Thymus (tissue), 11 donors: ENCODE data around the gene C5orf58. TPM values are rescaled to one million over a fixed set of nuclear protein-coding genes. Genes with fewer than 3 reads are reported as not detected.
"Not testable (repeated sequence)": the region's sequence is repeated elsewhere in the genome, so short reads cannot be mapped to it uniquely, and the experiment has no call there.

Experiments
- DNase-seq, 9 donors: peaks; one replicate each; pipeline ENCODE4 v3.0.0-alpha.2; 2013; ENCODE audit warnings: low spot score in 9 of 9, low read depth in 6 of 9, missing footprints in 1 of 9
- H3K27ac ChIP-seq, 2 donors: one replicate each; pipeline ENCODE4 v1.5.1; 2013; ENCODE audit warnings: control low read depth in 1 of 2, low read depth in 1 of 2, low read length in 1 of 2, mild to moderate bottlenecking in 1 of 2, moderate library complexity in 1 of 2
- H3K27me3 ChIP-seq, 2 donors: one replicate each; pipeline ENCODE4 v1.5.1; 2013; ENCODE audit warnings: low read length in 1 of 2; ENCODE audit not compliant: control insufficient read depth in 2 of 2, insufficient read depth in 1 of 2
- H3K36me3 ChIP-seq, 2 donors: one replicate each; pipeline ENCODE4 v1.5.1; 2013; ENCODE audit warnings: low read length in 1 of 2, mild to moderate bottlenecking in 1 of 2, moderate library complexity in 1 of 2; ENCODE audit not compliant: control insufficient read depth in 2 of 2, insufficient read depth in 2 of 2
- H3K4me1 ChIP-seq, 2 donors: one replicate each; pipeline ENCODE4 v1.5.1; 2013; ENCODE audit warnings: low read length in 2 of 2; ENCODE audit not compliant: control insufficient read depth in 2 of 2, insufficient read depth in 2 of 2
- H3K4me3 ChIP-seq, 2 donors: one replicate each; pipeline ENCODE4 v1.5.1; 2013; ENCODE audit warnings: low read length in 2 of 2, control low read depth in 1 of 2, mild to moderate bottlenecking in 1 of 2
- H3K9me3 ChIP-seq, 2 donors: one replicate each; pipeline ENCODE4 v1.5.1; 2013; ENCODE audit warnings: low read length in 1 of 2, mild to moderate bottlenecking in 1 of 2; ENCODE audit not compliant: control insufficient read depth in 2 of 2, insufficient read depth in 1 of 2
- WGBS: extraction: QIAGEN DNeasy Blood & Tissue Kit; methylation state at CpG from one replicate; pipeline ENCODE4 v1.1.7; 2013; 5-methylcytosine and 5-hydroxymethylcytosine counted together
- polyA plus RNA-seq: library from polyadenylated mRNA; stranded (reverse); fragments of 200-250 nt; gene quantifications from one replicate; pipeline ENCODE4 v1.2.3, GENCODE V29; 2013
- total RNA-seq: library from RNA; stranded (reverse); fragments of 120-200 nt; gene quantifications from one replicate; pipeline ENCODE4 v1.2.4, GENCODE V29; 2013
- donor health status: healthy.

Gene C5orf58
- total and polyA plus RNA-seq, 2 donors = 0.48 TPM; not detected in 1

DNA sequence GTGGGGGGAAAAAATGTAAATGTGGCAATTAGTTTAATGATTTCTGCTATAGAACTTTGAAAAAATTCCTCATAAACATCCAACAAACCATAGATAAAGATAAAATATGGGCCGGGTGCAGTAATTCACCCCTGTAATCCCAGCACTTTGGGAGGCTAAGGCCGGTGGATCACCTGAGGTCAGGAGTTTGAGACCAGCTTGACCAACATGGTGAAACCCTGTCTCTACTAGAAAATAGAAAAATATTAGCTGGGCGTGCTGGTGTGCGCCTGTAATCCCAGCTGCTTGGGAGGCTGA, 16.1 kb downstream of the C5orf58 start:
- not testable (repeated sequence) for H3K9me3 ChIP-seq, H3K4me1 ChIP-seq, H3K4me3 ChIP-seq, H3K27me3 ChIP-seq, H3K27ac ChIP-seq, DNase-seq
- 98% methylated on average over 4 of the region's 4 CpGs for WGBS
- peaks cover 49 to 78% of the 10 kb centered on the region in 2 donors for H3K36me3 ChIP-seq

DNA sequence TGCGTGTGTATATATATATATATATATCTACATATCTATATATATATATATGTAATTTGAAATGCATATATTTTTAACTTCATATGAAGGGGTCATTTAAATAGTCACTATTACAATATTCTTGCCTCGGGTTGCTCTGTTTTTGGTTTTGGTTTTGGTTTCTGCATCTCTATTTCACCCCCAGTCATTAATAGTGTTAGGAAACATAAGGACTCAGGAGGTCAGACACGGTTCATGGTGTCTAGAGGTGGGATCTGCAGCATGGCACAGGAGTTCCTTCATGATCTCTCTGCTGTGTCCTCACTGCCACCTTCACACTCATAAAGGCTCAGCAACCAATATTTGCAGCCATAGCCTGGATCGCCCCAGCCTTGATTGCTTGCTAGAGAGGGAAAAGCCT, 16.6 kb downstream of the C5orf58 start:
- Histone ChIP-seq H3K4me3 (no peak overlapping the region), H3K4me1 (no peaks in the 10 kb centered on the region), H3K27ac (no peak overlapping the region), H3K27me3 (no peaks in the 10 kb centered on the region), H3K36me3 (peaks cover 54 to 83% of the 10 kb centered on the region in 2 donors), H3K9me3 (peaks cover 0 to 2% of the 10 kb centered on the region in 2 donors)
- WGBS = 92% methylated on average over 4 of the region's 4 CpGs
- DNase-seq = no peak

DNA sequence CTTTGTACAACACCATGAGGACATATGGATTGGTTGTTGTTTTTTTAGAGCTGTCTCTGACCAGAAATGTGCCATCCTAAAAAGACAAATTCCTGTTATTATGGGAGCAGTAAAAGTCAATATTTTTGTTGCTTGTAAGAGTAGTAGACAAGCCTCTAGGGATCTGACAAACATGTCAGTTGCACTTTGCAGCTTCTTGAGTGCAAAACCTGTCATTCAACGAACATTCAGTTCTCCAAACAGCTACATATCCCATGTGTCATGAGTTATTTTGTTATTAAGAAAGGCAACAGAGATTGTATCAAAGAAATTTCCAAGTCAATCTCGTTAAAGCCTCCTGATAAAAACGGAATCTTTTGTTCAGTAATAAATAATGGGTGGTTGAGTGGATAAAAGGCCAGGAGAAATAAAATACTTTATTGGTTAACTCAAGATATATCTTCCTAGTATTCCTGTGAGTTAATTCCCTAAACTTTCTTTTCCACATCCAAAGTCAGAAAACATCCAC, 18.1 kb downstream of the C5orf58 start:
- DNase-seq = no peak
- Histone ChIP-seq H3K36me3 (peaks cover 68 to 94% of the 10 kb centered on the region in 2 donors), H3K4me3 (no peak overlapping the region), H3K27me3 (no peaks in the 10 kb centered on the region), H3K27ac (no peak overlapping the region), H3K9me3 (peaks cover 0 to 2% of the 10 kb centered on the region in 2 donors), H3K4me1 (no peaks in the 10 kb centered on the region)
- WGBS = 95% methylated on average over 3 of the region's 3 CpGs

DNA sequence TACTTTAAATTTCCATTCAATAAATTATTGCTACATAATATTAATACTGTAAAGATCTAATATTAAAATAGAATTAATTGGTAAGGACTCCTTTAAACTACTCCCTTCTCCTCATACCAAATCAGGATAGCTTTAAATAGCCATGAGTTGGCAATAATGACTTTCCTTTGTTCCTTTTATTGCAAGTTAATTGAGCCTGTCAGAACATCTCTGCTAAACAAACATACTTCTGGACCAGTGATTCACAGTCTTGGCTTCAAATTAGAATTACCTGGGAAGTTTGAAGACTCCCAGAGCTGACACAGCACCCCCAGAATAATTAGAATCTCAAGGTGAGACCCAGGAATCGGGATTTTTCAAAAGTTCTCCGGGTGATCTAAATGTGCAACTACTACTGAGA, 18.7 kb downstream of the C5orf58 start:
- H3K4me1 ChIP-seq = no peaks in the 10 kb centered on the region
- no peak overlapping the region for H3K27ac ChIP-seq
- peaks cover 0 to 2% of the 10 kb centered on the region in 2 donors for H3K9me3 ChIP-seq
- DNase-seq = no peak
- no peaks in the 10 kb centered on the region for H3K27me3 ChIP-seq
- peaks cover 70 to 95% of the 10 kb centered on the region in 2 donors for H3K36me3 ChIP-seq
- no peak overlapping the region for H3K4me3 ChIP-seq
- 96% methylated on average over 2 of the region's 2 CpGs for WGBS

DNA sequence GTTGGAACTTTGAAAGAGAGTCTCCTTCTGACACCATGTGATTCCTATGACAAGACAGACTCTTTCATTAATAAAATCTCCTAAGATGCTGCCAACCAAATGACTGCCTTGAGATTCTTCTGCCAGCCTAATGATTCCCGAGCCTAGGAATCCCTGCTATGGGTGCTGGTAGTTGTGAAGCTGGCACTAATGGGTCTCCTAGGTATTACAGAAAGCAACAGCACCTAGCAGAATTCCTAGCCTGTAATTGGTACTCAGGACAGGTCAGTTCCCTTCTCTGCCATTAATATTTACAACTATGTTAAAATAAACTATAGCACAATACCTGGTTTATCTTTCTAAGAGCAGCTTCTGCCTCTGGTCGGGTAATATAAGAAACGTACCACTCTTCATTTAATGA, 19.3 kb downstream of the C5orf58 start:
- H3K36me3 ChIP-seq = peaks cover 70 to 95% of the 10 kb centered on the region in 2 donors
- H3K27ac ChIP-seq = no peak overlapping the region
- H3K4me3 ChIP-seq = no peak overlapping the region
- no peaks in the 10 kb centered on the region for H3K9me3 ChIP-seq
- no peak for DNase-seq
- WGBS = 93% methylated on average over 3 of the region's 3 CpGs
- H3K4me1 ChIP-seq = no peaks in the 10 kb centered on the region
- no peaks in the 10 kb centered on the region for H3K27me3 ChIP-seq

DNA sequence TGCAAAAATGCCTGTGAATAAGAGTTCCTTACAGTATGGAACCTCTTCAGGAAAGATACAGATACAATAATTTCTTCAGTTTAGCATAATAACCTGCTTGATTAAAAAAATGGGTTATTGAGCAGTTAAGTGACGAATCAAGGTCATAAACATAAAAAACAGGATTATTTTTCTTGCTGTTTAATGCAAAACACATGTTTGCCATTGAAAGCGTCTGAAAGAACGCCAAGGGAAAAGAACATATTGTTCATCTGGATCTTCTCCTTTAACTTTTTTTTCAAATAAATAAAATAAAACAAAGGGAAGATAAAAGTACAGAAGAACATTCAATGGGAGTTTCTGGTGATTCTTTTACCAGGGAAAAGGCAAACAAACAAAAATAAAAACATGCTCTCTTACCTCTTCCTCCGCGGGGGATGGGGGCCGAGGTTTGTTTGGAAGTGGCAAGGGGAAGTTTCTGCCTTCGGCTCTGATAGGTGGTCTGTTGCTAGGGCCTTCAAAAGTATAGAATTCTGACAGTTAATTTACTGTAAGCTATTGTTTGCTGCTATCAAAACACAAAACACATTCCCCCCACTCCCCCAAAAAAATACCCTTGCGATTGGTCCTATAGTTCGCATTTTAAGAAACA, 20.1 kb downstream of the C5orf58 start:
- Histone ChIP-seq H3K4me3 (no peak overlapping the region), H3K36me3 (peaks cover 74 to 95% of the 10 kb centered on the region in 2 donors), H3K27me3 (no peaks in the 10 kb centered on the region), H3K9me3 (no peaks in the 10 kb centered on the region), H3K4me1 (no peaks in the 10 kb centered on the region), H3K27ac (no peak overlapping the region)
- 95% methylated on average over 9 of the region's 9 CpGs for WGBS
- no peak for DNase-seq

DNA sequence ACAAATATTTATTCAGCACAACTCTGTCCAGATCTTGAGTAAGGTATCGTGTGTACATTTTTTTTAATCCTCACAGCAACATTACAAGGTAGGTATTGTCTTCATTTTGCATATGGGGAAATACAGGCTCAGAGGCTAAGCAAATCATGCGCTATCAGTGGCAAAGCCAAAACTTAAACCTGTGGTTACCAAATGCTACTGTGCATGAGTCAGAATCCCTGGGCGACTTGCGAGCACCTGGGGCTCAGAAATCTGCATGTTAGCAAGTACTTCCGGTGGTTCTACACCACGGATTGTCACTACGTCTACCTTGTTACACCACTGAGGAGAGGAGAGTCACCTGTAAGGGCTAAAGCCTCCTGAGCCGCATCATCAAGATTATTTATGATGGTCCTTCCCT, 21.3 kb downstream of the C5orf58 start:
- Histone ChIP-seq H3K9me3 (no peaks in the 10 kb centered on the region), H3K27ac (no peak overlapping the region), H3K27me3 (no peaks in the 10 kb centered on the region), H3K36me3 (peaks cover 72 to 98% of the 10 kb centered on the region in 2 donors), H3K4me3 (no peak overlapping the region), H3K4me1 (no peaks in the 10 kb centered on the region)
- peak in 1 of 9 donors; percentile 49 for DNase-seq
- WGBS = 88% methylated on average over 8 of the region's 8 CpGs

DNA sequence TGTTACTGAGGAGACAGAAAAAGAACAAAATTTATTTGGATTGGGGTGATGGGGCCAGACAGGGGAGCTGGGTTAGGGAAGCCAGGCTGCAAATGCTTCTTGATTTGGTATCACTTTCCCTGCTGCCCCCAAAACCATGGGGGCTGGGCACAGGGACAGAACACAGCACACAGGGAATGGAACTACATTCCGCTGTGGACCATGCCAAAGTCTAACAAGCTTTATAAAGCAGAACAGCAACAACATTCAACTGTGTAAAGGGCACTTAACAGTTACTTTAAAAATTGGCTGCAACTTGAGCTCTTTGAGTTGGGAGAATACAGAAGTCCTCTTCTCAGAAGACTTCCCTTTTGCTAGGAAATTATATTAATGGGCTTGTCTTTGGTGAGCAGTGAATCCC, 23.8 kb downstream of the C5orf58 start:
- no peak overlapping the region for H3K27ac ChIP-seq
- H3K4me1 ChIP-seq = peaks cover 6 to 8% of the 10 kb centered on the region in 2 donors
- no peak overlapping the region for H3K4me3 ChIP-seq
- no peaks in the 10 kb centered on the region for H3K27me3 ChIP-seq
- DNase-seq = no peak
- 98% methylated on average over 1 of the region's 1 CpG for WGBS
- H3K9me3 ChIP-seq = no peaks in the 10 kb centered on the region
- H3K36me3 ChIP-seq = peaks cover 82 to 99% of the 10 kb centered on the region in 2 donors

DNA sequence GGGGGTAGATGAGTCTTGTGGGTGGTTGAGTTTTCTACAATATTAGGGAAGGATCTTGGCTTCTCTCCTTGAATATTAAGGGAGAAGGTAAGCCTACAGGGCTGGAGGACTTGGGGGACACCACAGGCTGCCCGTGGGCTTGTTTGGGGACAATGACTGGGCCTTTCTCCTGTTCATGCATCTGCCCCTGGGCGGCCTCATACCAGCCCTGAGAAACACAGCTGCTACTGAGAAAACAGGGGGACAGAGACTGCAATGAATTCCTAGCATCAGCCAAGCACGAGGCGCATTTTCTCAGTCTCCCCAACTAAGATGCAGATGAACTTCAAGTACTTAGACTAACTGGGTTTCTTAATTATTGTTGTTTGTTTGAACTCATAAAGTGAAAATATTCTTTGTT, 24.6 kb downstream of the C5orf58 start:
- 99% methylated on average over 4 of the region's 4 CpGs for WGBS
- no peak for DNase-seq
- H3K27ac ChIP-seq = no peak overlapping the region
- H3K4me3 ChIP-seq = no peak overlapping the region
- peaks cover 13% of the 10 kb centered on the region in 2 donors for H3K4me1 ChIP-seq
- peaks cover 79 to 98% of the 10 kb centered on the region in 2 donors for H3K36me3 ChIP-seq
- no peaks in the 10 kb centered on the region for H3K27me3 ChIP-seq
- H3K9me3 ChIP-seq = no peaks in the 10 kb centered on the region
